Measurements from ENCODE around the gene TMEM109.

The TMEM109 gene

GRCh38 chr11:60913793-60914632, at the start of gene TMEM109:
Gene TMEM109 (plus strand): TSS chr11:60914158. CDS start chr11:60919694, 5,536 bp downstream.
- peak; percentile 94 for DNase-seq

GRCh38 chr11:60864856-60865513, 49.0 kb upstream of the TMEM109 start:
- no peak for DNase-seq

- DNase-seq: no peak
Observed at GRCh38 chr11:60866911-60867870, 46.8 kb upstream of the TMEM109 start, which contains the start of gene ZP1. Gene ZP1 (plus strand): TSS chr11:60867542. CDS start chr11:60867562, 20 bp downstream.

GRCh38 chr11:60867871-60868681, 45.9 kb upstream of the TMEM109 start:
- DNase-seq: no peak

- DNase-seq: no peak
Observed at GRCh38 chr11:60868682-60869450, 45.1 kb upstream of the TMEM109 start.

- no peak for DNase-seq
Observed at GRCh38 chr11:60869451-60869825, 44.5 kb upstream of the TMEM109 start.

GRCh38 chr11:60870276-60870675, 43.7 kb upstream of the TMEM109 start:
- DNase-seq: no peak

GRCh38 chr11:60870733-60871377, 43.1 kb upstream of the TMEM109 start:
- DNase-seq: no peak

- no peak for DNase-seq
Observed at GRCh38 chr11:60871378-60872061, 42.4 kb upstream of the TMEM109 start.

- no peak for DNase-seq
Observed at GRCh38 chr11:60872124-60872960, 41.6 kb upstream of the TMEM109 start.

- no peak for DNase-seq
Observed at GRCh38 chr11:60872961-60873524, 40.9 kb upstream of the TMEM109 start.

GRCh38 chr11:60873533-60873932, 40.4 kb upstream of the TMEM109 start:
- DNase-seq: no peak

- no peak for DNase-seq
Observed at GRCh38 chr11:60874421-60875365, 39.3 kb upstream of the TMEM109 start.

- DNase-seq: no peak
Observed at GRCh38 chr11:60875366-60876167, 38.4 kb upstream of the TMEM109 start.

- no peak for DNase-seq
Observed at GRCh38 chr11:60876168-60876485, 37.8 kb upstream of the TMEM109 start.

GRCh38 chr11:60878245-60879101, 35.5 kb upstream of the TMEM109 start:
- DNase-seq: no peak
